ENCODE measurements around the gene ADAMTSL1.

Gene ADAMTSL1

DNA sequence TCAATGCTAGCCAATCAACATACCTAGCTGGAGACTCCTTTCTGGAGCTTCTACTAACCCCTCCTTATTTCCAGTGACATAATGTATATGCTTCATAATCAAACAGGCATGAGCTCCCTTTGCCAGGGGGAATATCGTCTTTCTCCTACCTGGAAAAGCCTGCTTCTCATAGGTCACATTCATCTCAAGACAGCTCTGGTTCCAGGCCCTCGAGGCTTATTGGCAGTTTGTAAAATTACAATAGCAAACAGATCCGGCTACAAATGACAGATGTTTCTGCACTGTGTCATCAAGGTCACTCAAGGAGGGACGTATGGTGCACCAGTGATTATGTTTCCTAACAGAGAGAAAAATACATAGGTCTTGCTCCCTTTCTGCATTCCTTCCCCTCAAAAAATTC, 419.1 kb downstream of the ADAMTSL1 start:
- no peak for DNase-seq
- Mint-ChIP-seq H3K4me3 (no peak overlapping the region), H3K27me3 (ENCODE audit: low read depth, poor library complexity) (no peaks in the 10 kb centered on the region), H3K36me3 (ENCODE audit: low read depth) (peaks cover 29% of the 10 kb centered on the region), H3K27ac (no peak overlapping the region), H3K9me3 (peaks cover 58% of the 10 kb centered on the region), H3K4me1 (peaks cover 38% of the 10 kb centered on the region)
- TF ChIP-seq, protein P1, sequence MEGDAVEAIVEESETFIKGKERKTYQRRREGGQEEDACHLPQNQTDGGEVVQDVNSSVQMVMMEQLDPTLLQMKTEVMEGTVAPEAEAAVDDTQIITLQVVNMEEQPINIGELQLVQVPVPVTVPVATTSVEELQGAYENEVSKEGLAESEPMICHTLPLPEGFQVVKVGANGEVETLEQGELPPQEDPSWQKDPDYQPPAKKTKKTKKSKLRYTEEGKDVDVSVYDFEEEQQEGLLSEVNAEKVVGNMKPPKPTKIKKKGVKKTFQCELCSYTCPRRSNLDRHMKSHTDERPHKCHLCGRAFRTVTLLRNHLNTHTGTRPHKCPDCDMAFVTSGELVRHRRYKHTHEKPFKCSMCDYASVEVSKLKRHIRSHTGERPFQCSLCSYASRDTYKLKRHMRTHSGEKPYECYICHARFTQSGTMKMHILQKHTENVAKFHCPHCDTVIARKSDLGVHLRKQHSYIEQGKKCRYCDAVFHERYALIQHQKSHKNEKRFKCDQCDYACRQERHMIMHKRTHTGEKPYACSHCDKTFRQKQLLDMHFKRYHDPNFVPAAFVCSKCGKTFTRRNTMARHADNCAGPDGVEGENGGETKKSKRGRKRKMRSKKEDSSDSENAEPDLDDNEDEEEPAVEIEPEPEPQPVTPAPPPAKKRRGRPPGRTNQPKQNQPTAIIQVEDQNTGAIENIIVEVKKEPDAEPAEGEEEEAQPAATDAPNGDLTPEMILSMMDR (IDR thresholded peaks at IDR 0.05): no peak

DNA sequence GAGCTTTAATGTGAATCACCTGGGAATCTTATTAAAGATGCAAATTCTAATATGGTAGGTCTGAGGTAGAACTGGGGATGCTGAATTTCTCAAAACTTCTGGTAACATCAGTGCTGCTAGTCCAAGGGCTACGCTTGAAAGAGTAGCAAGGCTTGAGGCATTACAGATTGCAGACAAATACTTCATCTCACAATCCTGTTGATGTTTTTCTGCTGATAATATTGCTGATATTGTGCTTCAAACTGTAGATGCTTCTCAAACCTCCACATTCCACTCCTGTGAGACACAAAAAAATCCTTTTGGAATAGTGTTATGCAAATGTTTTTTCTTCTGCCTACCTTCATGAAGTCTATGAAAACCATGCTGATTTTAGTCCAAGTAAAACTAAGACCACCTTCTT, 419.5 kb downstream of the ADAMTSL1 start:
- Mint-ChIP-seq H3K4me1 (peaks cover 34% of the 10 kb centered on the region), H3K9me3 (peaks cover 62% of the 10 kb centered on the region), H3K36me3 (ENCODE audit: low read depth) (peaks cover 34% of the 10 kb centered on the region), H3K27ac (no peak overlapping the region), H3K27me3 (ENCODE audit: low read depth, poor library complexity) (no peaks in the 10 kb centered on the region), H3K4me3 (no peak overlapping the region)
- no peak for DNase-seq
- TF ChIP-seq, protein P1 (IDR thresholded peaks at IDR 0.05): no peak

DNA sequence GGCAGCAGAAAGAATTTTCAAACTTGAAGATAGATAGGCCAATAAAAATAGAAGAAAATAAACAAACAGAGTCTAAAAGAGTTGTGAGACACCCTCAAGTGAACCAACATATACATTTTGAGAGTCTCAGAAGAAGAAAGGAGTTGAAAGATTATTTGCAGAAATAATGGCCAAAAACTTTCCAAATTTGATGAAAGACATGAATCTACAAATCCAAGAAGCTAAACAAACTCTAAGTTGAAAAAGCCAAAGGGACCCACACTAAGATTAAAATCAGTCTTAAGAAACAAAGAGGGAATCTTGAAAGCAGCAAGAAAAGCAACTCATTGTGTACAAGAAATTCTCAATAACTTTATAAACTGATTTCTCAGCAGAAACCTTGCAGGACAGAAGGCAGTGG, 422.1 kb downstream of the ADAMTSL1 start:
- TF ChIP-seq, protein P1 (IDR thresholded peaks at IDR 0.05): no peak
- Mint-ChIP-seq H3K27me3 (ENCODE audit: low read depth, poor library complexity) (no peaks in the 10 kb centered on the region), H3K36me3 (ENCODE audit: low read depth) (peaks cover 51% of the 10 kb centered on the region), H3K4me3 (no peak overlapping the region), H3K9me3 (peaks cover 85% of the 10 kb centered on the region), H3K27ac (no peak overlapping the region), H3K4me1 (peaks cover 10% of the 10 kb centered on the region)
- no peak for DNase-seq

DNA sequence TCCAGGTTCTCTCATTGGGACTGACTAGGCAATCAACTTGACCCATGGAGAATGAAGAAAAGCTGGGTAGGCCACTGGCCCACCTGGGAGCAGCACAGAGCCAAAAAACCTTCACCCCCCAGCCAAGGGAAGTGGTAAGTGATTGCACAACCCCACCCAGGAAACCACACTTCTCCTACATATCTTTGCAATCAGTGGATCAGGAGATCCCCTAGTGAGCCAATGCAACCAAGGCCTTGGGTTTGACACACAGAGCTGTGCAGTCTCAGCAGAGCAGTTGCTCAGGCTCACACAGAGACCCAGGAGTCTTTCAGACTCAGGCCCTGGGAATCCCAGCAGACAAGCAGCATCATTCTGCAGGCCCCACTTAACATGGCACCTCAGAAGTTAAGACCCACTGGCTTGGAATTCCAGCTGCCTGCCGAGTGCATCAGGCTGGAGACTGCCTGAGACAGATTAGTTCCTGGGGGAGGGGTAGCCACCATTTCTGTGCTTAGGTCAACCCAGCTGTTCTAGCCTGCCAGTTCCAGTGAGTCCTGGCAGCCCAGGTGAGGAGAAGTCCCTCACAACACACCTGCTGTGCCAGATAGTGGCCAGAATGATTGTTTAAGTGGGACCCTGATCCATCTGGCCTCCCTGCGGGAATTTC, 422.7 kb downstream of the ADAMTSL1 start:
- peaks cover 3% of the 10 kb centered on the region for H3K4me1 Mint-ChIP-seq
- TF ChIP-seq, protein P1 (IDR thresholded peaks at IDR 0.05): no peak
- H3K9me3 Mint-ChIP-seq: peaks cover 89% of the 10 kb centered on the region
- DNase-seq: no peak
- H3K27me3 Mint-ChIP-seq (ENCODE audit: low read depth, poor library complexity): no peaks in the 10 kb centered on the region
- H3K4me3 Mint-ChIP-seq: no peak overlapping the region
- no peak overlapping the region for H3K27ac Mint-ChIP-seq
- peaks cover 52% of the 10 kb centered on the region for H3K36me3 Mint-ChIP-seq (ENCODE audit: low read depth)

DNA sequence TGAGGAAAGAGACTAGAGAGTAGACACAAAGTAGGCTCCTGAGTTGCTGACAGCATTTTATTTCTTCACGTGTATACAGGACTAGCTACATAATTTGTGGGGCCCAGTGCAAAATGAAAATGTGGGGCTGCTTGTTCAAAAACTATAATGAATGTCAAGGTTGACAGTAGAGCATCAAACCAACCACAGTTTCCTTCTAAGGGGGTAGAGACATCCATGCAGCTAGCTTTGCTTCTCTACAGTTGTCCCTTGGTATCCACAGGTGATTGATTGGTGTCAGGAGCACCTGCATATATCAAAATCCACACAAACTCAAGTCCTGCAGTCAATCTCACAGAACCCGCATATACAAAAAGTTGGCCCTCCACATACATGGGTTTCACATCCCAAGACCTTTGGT, 429.5 kb downstream of the ADAMTSL1 start:
- Mint-ChIP-seq H3K27ac (no peak overlapping the region), H3K36me3 (ENCODE audit: low read depth) (peaks cover 34% of the 10 kb centered on the region), H3K4me3 (no peak overlapping the region), H3K4me1 (peaks cover 40% of the 10 kb centered on the region), H3K27me3 (ENCODE audit: low read depth, poor library complexity) (no peaks in the 10 kb centered on the region), H3K9me3 (peaks cover 54% of the 10 kb centered on the region)
- TF ChIP-seq, protein P1 (IDR thresholded peaks at IDR 0.05): no peak
- DNase-seq: no peak
